SU-DHL-6 (cell line): Measurements from ENCODE around the gene AGBL3.

ENCODE experiments used
- H2AFZ ChIP-seq: fragments of 200-600 bp; sonication (generic); 2 replicates; pipeline ENCODE4 v1.6.1; 2014; ENCODE audit warnings: low read depth, mild to moderate bottlenecking, moderate library complexity, mixed read lengths, antibody characterized with exemption, low read length; ENCODE audit not compliant: severe bottlenecking
- H3F3A ChIP-seq: fragments of 200-600 bp; shearing (Covaris generic); 2 replicates; pipeline ENCODE4 v1.6.0; 2016; ENCODE audit warnings: antibody characterized with exemption, mild to moderate bottlenecking; ENCODE audit not compliant: insufficient read depth
- H3K27ac ChIP-seq: fragments of 200-600 bp; sonication (generic); 2 replicates; pipeline ENCODE4 v1.5.1; 2016; ENCODE audit warnings: low read depth, mild to moderate bottlenecking, low read length, moderate library complexity, mixed read lengths
- H3K27me3 ChIP-seq: fragments of 200-600 bp; sonication (generic), shearing (Covaris generic); 2 replicates; pipeline ENCODE4 v1.6.0; 2014; ENCODE audit warnings: mild to moderate bottlenecking, low read length
- H3K36me3 ChIP-seq: fragments of 200-600 bp; sonication (generic); 2 replicates; pipeline ENCODE4 v1.6.1; 2014; ENCODE audit warnings: mild to moderate bottlenecking, low read length, mixed read lengths
- H3K4me2 ChIP-seq: fragments of 300-600, 200-600 bp; shearing (Covaris generic), sonication (generic); 2 replicates; pipeline ENCODE4 v1.6.0; 2014; ENCODE audit warnings: low read length, low read depth, mild to moderate bottlenecking; ENCODE audit not compliant: poor library complexity, severe bottlenecking
- H3K4me3 ChIP-seq: fragments of 200-600 bp; sonication (generic); 2 replicates; pipeline ENCODE4 v1.5.1; 2014; ENCODE audit warnings: antibody characterized with exemption, low read length, mild to moderate bottlenecking, mixed read lengths; ENCODE audit not compliant: insufficient read depth, poor library complexity, severe bottlenecking
- H3K79me2 ChIP-seq: fragments of 200-600 bp; sonication (generic); 2 replicates; pipeline ENCODE4 v1.6.1; 2014; ENCODE audit warnings: mild to moderate bottlenecking, low read length, moderate library complexity; ENCODE audit not compliant: insufficient read depth
- H3K9ac ChIP-seq: fragments of 200-600 bp; sonication (generic); 2 replicates; pipeline ENCODE4 v1.7.0; 2014; ENCODE audit warnings: mild to moderate bottlenecking, low read length
- H3K9me2 ChIP-seq: fragments of 200-600 bp; sonication (generic); replicated peaks from 2 replicates; pipeline ENCODE4 v1.6.1; 2014; ENCODE audit warnings: low read length; ENCODE audit not compliant: insufficient read depth
- H3K9me3 ChIP-seq: fragments of 200-600 bp; sonication (generic); 2 replicates; pipeline ENCODE4 v1.6.1; 2014; ENCODE audit warnings: low read length, mixed read lengths; ENCODE audit not compliant: insufficient read depth
- H4K20me1 ChIP-seq: fragments of 200-600 bp; sonication (generic); 2 replicates; pipeline ENCODE4 v1.6.1; 2014; ENCODE audit warnings: low read depth, mild to moderate bottlenecking, antibody characterized with exemption, low read length, moderate library complexity, mixed read lengths
- EZH2phosphoT487 ChIP-seq: fragments of 200-600 bp; sonication (generic), shearing (Covaris generic); conservative IDR thresholded peaks from 2 replicates; pipeline ENCODE4 v1.6.1; 2018; ENCODE audit warnings: mild to moderate bottlenecking, antibody characterized with exemption, low read length, moderate library complexity, mixed read lengths
- TF ChIP-seq, protein P1 (sequence below): fragments of 200-600 bp; sonication (generic); IDR thresholded peaks from one replicate; pipeline ENCODE4 v1.5.1; 2017; ENCODE audit warnings: antibody characterized with exemption, mild to moderate bottlenecking, low read length, moderate library complexity; ENCODE audit not compliant: insufficient read depth, poor library complexity, severe bottlenecking

The AGBL3 gene

DNA sequence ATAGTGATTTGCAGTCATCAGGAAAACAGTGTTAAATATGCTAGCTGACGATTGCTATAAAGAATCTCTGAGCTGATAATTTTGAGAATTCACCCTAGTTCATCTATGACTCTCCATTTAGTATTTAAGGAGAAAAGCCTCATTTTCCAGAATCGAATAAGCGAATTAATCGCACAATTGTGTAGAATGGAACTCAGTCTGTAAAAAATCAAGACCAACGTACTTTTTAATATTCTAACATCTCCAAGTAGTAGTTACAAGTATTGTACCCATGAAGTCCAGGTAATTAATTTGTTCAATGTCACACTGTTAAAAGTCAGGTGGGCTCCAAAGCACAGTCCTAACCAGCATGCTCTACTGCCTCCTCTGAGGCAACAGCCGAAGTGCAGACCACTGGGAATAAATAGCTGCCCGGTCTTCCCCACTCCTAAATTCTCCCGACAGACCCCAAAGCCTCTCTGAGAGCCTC, 380 bp upstream of the AGBL3 start:
- Histone ChIP-seq H3K27ac (peak overlapping the region; percentile 52), H3K4me3 (peak overlapping the region; percentile 87), H3K9ac (peak overlapping the region; percentile 80), H3K79me2 (peaks cover 32% of the 10 kb centered on the region), H2AFZ (peak overlapping the region; percentile 92), H3K27me3 (no peaks in the 10 kb centered on the region), H4K20me1 (peaks cover 4% of the 10 kb centered on the region; the same call in 1 of the 2 replicates), H3K9me2 (no peaks in the 10 kb centered on the region), H3K4me2 (peak overlapping the region; percentile 100), H3K36me3 (peaks cover 11% of the 10 kb centered on the region; the same call in 1 of the 2 replicates), H3K9me3 (no peaks in the 10 kb centered on the region), H3F3A (peaks cover 7% of the 10 kb centered on the region)
- TF ChIP-seq, protein P1, sequence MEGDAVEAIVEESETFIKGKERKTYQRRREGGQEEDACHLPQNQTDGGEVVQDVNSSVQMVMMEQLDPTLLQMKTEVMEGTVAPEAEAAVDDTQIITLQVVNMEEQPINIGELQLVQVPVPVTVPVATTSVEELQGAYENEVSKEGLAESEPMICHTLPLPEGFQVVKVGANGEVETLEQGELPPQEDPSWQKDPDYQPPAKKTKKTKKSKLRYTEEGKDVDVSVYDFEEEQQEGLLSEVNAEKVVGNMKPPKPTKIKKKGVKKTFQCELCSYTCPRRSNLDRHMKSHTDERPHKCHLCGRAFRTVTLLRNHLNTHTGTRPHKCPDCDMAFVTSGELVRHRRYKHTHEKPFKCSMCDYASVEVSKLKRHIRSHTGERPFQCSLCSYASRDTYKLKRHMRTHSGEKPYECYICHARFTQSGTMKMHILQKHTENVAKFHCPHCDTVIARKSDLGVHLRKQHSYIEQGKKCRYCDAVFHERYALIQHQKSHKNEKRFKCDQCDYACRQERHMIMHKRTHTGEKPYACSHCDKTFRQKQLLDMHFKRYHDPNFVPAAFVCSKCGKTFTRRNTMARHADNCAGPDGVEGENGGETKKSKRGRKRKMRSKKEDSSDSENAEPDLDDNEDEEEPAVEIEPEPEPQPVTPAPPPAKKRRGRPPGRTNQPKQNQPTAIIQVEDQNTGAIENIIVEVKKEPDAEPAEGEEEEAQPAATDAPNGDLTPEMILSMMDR, result no peak
- TF ChIP-seq EZH2phosphoT487, result no peak

DNA sequence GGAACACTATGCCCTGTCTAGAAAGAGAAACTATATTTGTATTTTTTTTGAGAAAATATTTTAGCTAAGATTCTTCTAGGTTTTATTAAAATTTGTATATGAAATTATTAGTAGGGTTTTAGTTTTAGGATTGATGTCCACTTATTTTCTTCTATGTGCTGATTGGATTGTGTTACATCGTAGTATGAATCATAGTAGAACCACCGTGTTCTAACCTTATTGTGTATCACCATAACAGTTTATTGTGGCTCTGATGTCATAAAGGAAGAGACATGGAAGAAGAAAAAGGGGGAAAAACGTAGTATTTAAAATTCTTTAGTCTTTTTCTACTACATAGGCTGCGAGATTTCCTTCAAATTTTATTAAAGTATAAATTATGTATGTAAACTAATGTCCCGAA, 1.9 kb downstream of the AGBL3 start:
- peaks cover 11% of the 10 kb centered on the region; the same call in 1 of the 2 replicates for H3K36me3 ChIP-seq
- no peak overlapping the region for H2AFZ ChIP-seq
- peaks cover 4% of the 10 kb centered on the region; the same call in 1 of the 2 replicates for H4K20me1 ChIP-seq
- TF ChIP-seq, protein P1, result no peak
- TF ChIP-seq EZH2phosphoT487, result no peak
- no peaks in the 10 kb centered on the region for H3K27me3 ChIP-seq
- H3K79me2 ChIP-seq, result peaks cover 32% of the 10 kb centered on the region
- no peak overlapping the region; the same call in 1 of the 2 replicates for H3K9ac ChIP-seq
- H3K9me3 ChIP-seq, result no peaks in the 10 kb centered on the region
- H3K27ac ChIP-seq, result no peak overlapping the region
- peak overlapping the region; percentile 100 for H3K4me2 ChIP-seq
- no peaks in the 10 kb centered on the region for H3K9me2 ChIP-seq
- peaks cover 7% of the 10 kb centered on the region for H3F3A ChIP-seq
- H3K4me3 ChIP-seq, result peak overlapping the region; percentile 87

DNA sequence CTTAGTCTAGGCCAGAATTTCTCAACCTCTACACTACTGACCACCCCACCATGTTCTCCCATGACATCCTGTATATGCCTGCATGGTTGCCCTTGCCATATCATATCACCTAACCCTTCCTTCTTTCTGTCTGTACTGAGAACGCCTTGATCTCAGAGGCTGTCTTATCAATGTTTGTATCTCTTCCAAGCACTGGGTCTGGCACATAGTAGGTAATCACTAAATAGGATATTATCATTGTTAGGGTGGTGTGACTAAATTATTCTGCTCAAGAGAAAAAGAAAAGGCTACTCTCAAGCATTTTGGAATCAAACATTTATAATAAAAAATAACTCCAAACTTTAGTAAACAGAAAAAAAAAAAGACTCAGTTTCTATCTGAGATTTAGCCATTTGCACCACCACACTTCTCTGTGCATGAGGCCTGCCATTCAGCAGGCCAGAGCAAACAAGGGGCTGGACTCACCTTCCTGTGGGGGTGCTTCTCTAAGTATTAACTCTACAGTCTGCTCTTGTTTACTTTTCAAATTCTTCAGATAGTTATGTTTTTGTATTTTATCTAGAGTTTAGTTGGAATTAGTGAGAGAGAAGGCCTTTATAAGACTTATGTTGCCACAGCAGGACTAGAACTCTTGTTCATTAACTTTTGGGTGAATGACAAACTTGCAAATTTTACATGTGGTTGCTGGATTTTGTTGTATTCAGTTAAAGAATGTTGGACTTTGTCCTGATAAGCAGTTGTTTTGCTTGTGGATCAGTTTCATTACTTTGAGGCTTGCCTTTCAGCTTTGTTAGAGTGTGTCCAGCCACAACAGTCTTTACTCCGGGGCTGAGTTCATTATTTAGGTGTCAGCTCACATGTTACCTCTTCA, 5.4 kb downstream of the AGBL3 start:
- Histone ChIP-seq H4K20me1 (peaks cover 4% of the 10 kb centered on the region; the same call in 1 of the 2 replicates), H3K79me2 (peaks cover 30% of the 10 kb centered on the region), H3F3A (no peaks in the 10 kb centered on the region), H3K4me2 (no peak overlapping the region), H3K36me3 (peaks cover 11% of the 10 kb centered on the region; the same call in 1 of the 2 replicates), H3K9ac (no peak overlapping the region), H3K27ac (no peak overlapping the region), H3K9me2 (no peaks in the 10 kb centered on the region), H3K4me3 (no peak overlapping the region), H3K27me3 (no peaks in the 10 kb centered on the region), H3K9me3 (no peaks in the 10 kb centered on the region), H2AFZ (no peak overlapping the region)
- TF ChIP-seq EZH2phosphoT487, result no peak
- TF ChIP-seq, protein P1, result no peak
